ENCODE results near the gene HOXC13.

HOXC13 gene

GRCh38 chr12:53938326-53939140 lies at the start of gene HOXC13:
Gene HOXC13, plus strand, starts transcription at chr12:53938831. Its CDS starts 76 bp downstream, at chr12:53938907.
- DNase-seq (ENCODE audit: low spot score), result peak; percentile 16

DNA sequence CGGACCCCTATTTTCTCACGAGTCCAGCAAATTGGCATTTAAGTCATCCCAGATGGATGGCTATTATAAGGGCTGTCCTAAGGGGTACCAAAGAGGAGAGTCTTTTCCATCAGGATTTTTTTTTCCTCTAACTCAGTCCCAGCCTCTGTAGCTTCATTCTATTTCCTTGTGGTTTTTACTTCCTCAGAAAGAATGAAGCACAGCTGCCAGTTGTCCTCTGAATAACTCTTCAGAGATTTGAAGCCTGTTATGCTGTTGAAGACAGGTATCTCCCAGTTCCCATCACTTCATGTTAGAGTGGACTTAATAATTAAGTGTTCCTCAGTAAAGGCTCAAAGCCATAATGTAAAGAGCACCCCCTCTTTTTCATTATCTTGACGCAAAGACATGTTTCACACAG lies 48.5 kb upstream of the HOXC13 start:
- DNase-seq (ENCODE audit: low spot score), result no peak

DNA sequence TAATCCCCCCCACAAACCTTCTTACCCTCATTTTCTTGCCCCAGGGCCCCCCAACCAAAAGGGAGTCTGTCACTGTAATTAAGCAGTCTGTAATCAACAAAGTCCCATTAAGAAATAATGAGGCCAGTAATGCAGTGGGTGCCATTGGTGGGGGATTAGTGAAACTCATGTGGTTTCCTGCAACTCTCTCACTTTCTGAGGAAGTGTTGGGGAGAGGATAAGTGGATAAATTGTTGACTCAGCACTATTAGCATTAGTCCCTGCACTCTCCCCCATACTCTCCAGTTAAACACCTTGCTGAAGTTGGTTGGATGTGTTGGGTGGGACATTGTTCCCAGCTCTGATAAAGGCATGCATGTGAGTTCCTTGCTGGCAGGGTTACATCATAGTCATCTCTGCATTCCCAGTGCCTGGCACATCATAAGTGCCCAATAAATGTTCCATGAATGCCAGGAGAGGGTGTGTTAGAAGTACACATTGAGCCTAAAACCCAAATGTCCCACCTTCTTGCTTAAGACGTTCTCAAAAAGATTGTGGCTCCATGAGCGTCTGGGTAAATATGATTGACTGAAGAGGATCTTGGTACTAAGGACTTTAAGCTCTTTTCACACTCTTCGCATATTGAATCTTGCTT lies 45.8 kb upstream of the HOXC13 start:
- DNase-seq (ENCODE audit: low spot score), result no peak

DNA sequence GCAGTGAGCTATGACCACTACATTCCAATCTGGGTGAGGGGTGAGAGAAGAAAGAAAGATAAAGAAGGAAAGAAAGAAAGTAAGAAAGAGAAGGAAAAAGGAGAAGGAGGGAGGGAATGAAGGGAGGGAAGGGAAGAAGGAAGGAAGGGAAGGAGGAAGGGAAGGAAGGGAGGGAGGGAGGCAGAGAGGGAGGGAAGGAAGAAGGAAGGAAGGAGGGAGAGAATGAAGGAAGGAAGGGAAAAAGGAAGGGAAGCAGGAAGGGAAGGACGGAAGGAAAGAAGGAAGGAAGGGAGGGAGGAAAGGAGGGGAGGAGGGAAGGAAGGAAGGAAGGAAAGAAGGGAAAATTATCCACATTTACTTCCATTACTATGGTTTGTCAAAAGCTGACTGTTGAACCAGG lies 39.4 kb upstream of the HOXC13 start:
- no peak for DNase-seq (ENCODE audit: low spot score)

DNA sequence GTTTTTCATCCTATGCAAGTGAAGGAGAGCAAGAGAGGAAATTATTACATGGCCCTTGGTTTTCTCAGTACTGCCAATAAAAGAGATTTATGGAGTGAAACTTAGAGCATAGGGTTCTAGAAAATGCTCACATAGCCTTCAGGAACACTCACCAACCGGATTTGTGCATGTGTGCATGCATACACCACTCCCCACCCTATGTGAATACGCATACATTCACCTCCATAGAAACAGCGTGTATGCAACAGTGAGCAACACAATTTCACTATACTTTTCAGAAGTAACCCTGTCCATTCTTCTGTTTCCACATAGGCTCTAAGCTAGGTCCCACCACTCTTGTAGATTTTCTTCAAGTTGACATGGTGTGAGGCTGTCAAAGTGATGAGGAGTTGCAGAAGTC lies 31.5 kb upstream of the HOXC13 start:
- DNase-seq (ENCODE audit: low spot score), result no peak

DNA sequence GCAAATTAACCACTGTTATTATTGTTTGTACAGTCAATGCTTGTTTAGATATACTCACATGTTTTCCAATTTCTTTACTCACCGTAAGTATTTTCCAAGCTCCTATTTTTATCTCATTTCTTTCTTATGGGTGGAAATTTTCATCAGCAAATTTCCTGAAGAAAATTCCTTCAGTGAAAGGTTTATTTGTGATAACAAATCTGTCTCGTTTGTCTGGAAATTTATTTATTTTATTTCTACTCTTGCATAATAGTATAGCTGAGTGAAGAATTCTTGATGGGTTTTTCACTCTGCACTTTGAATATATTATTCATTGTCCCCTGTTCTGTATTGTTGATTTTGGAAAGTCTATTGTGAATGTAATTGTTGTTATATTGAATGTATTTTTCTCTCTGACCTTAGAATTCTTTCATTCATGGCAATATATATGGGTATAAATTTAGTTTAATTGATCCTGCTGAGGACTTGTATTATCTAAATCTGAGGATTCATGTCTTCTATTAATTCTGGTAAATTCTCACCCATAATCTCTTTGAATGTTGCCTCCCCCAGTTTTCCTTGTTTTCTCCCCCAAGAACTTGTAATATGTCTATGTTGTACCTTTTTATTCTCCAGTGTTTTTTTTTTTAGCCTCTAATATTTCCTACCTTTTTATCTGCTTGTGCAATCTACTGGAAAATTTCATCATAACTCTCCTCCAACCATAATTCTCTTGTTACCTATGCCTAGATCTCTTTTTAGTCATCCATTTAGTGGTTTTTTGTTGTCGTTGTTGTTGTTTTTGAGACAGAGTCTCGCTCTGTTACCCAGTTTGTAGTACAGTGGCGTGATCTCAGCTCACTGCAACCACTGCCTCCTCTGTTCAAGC lies 21.6 kb upstream of the HOXC13 start:
- no peak for DNase-seq (ENCODE audit: low spot score)

DNA sequence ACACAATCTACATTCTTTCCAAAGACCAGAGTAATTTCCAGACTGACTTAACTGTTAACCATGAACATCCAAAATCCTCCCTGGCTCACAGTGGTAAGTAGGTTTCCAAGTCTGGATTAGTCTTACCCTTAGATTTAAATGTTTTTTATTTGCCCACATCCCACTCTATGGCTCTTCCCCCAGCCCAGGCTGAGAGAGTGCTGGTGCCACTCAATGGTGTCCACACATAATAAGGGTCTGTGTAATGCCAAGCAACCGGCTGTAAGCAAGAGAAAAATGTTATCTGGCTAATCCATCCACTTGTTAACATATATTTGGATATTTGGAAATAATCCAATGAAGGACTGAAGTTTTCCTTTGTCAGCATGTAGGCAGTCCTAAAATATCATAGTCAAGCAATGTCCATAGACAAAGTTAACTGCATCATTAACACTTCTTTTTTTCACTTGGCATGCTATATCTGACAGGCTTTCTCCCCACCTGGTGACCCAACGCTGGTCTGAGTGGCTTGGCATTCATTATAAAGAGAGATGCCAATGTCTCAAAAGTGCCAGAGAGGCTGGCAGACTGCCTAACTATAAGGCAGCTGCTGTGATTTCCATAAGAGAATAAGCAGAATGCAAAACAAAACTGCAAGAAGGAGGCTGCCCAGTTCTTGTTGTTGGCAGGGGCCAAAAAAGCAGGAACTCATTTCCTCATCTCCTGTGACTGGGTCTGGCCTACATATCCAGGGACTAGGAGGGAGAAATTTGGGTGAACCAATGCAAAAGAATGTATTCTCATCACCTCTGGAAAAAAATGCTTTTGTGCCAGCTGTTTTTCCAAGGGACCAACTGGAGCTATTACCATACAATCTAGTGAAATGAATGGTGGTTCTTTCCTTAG lies 13.9 kb upstream of the HOXC13 start:
- no peak for DNase-seq (ENCODE audit: low spot score)

GRCh38 chr12:53927220-53928029 lies 11.2 kb upstream of the HOXC13 start:
- no peak for DNase-seq (ENCODE audit: low spot score)

GRCh38 chr12:53928054-53928835 lies 10.4 kb upstream of the HOXC13 start:
- no peak for DNase-seq (ENCODE audit: low spot score)

- DNase-seq (ENCODE audit: low spot score), result no peak
Observed at GRCh38 chr12:53929527-53929926, 9.1 kb upstream of the HOXC13 start.

GRCh38 chr12:53930591-53931255 lies 7.9 kb upstream of the HOXC13 start:
- DNase-seq (ENCODE audit: low spot score), result no peak

DNA sequence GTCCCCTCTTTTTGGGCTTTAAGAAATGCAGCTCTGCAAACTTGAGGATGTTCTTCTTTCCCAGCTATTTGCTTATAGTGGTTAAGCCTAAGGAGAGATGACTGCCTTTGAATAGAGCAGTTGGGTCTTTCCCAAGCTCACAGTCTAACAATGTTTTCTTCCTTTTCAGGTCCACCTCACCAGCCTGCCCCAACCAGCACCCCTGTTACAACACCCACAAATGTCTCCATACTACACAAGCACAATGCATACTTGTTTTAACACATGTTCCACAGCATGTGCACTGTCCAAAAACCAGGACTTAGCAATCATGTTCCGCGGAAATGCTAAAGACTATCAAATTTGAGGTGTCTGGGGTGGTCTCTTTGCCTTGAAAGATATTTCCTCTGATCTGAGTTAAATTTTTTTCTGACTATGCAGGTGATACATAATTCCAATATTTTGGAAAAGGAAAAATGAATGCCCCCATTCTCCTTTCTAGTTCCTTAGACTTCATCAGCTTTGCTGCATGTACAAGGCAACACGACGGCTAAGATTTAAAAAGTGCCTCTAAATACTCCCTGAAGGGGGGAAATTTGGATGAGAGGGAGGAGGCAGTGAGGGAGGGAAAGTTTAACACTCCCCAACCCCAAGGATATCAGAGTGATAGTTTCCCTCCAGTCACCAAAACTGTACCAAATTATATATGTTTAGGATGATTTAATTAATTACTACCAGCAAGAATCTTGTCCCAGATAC lies 6.6 kb upstream of the HOXC13 start:
- DNase-seq (ENCODE audit: low spot score), result no peak

DNA sequence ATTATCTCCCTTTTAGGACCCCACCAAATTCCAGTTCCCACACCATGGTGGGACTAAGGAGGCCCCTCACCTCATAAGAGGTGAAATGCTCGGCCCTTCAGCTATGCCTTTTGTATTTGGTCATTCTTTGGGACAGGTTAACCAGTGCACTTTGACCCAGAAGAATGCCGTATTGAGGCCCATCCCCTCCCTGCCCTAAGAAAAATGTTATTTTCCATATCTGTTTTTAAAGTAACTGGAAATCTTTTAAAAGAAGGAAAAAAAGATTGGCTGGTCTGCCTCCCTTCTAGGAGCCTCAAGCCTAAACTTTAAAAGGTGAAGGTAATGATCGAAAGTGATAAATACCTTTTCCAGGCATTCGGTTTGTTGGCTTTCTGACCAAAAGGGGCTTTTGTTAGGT lies 5.7 kb upstream of the HOXC13 start:
- no peak for DNase-seq (ENCODE audit: low spot score)

GRCh38 chr12:53935383-53936341 lies 3.0 kb upstream of the HOXC13 start:
- no peak for DNase-seq (ENCODE audit: low spot score)

GRCh38 chr12:53937099-53937498 lies 1.5 kb upstream of the HOXC13 start:
- DNase-seq (ENCODE audit: low spot score), result no peak

- DNase-seq (ENCODE audit: low spot score), result no peak
Observed at GRCh38 chr12:53937596-53938325, 870 bp upstream of the HOXC13 start.

Data from activated CD4-positive, alpha-beta T cell treated with anti-CD3 and anti-CD28 coated beads, Interleukin-2, Interleukin-4, amounts not matched to agents 100 ng/mL and 50 ng/mL, durations not matched to agents 16 hours and 8 hours (primary cell).